PC-9 (cell line): Measurements from ENCODE around the gene MAGEF1. TPM values are rescaled to one million over a fixed set of nuclear protein-coding genes. Genes with fewer than 3 reads are reported as not detected.

ENCODE experiments used
- BruUV-seq: library from RNA; stranded (reverse); fragments of 400-500 nt; replicated peaks from 2 replicates; lab custom pipeline; 2021; lab: Mats Ljungman, UMichigan
- CTCF ChIA-PET: fragments of 300-600 bp; sonication (Branson Sonifier 250); formaldehyde crosslinking; loops from one replicate; lab custom pipeline; 2022; ENCODE audit warnings: antibody characterized with exemption; lab: Charles Lee
- POLR2A ChIA-PET: fragments of 300-600 bp; sonication (Branson Sonifier 250); formaldehyde crosslinking; loops from one replicate; lab custom pipeline; 2022; ENCODE audit warnings: antibody characterized with exemption; ENCODE audit not compliant: unreplicated experiment; lab: Charles Lee
- DNase-seq, 2 experiments: peaks; one replicate each; pipeline versions ENCODE4 v3.0.0 to v3.0.0-alpha.2; 2015 to 2022; ENCODE audit warnings: mixed read lengths in 1 of 2
- H2AFZ ChIP-seq: fragments of 200-600 bp; sonication (generic); 2 replicates; pipeline ENCODE4 v1.8.1; 2017; ENCODE audit warnings: antibody characterized with exemption
- H3F3A ChIP-seq: fragments of 200-600 bp; sonication (generic); 2 replicates; pipeline ENCODE4 v1.8.1; 2017; ENCODE audit warnings: antibody characterized with exemption, mild to moderate bottlenecking, low read depth; ENCODE audit not compliant: insufficient read depth
- H3K27ac ChIP-seq: fragments of 200-600 bp; sonication (generic); 2 replicates; pipeline ENCODE4 v1.6.1; 2016; ENCODE audit warnings: mixed run types
- H3K27me3 ChIP-seq: fragments of 200-600 bp; sonication (generic); 2 replicates; pipeline ENCODE4 v1.6.1; 2016; ENCODE audit warnings: low read depth, mixed run types; ENCODE audit not compliant: insufficient read depth
- H3K36me3 ChIP-seq: fragments of 200-600 bp; sonication (generic); 2 replicates; pipeline ENCODE4 v1.6.1; 2016; ENCODE audit warnings: low read depth, mixed run types
- H3K4me1 ChIP-seq: fragments of 200-600 bp; sonication (generic); replicated peaks from 2 replicates; pipeline ENCODE4 v1.6.1; 2016; ENCODE audit warnings: mixed run types; ENCODE audit not compliant: insufficient read depth
- H3K4me2 ChIP-seq: fragments of 200-600 bp; sonication (generic); 2 replicates; pipeline ENCODE4 v1.6.1; 2017; ENCODE audit warnings: mixed run types
- H3K4me3 ChIP-seq: fragments of 200-600 bp; sonication (generic); 2 replicates; pipeline ENCODE4 v1.6.1; 2016; ENCODE audit warnings: mixed run types
- H3K79me2 ChIP-seq: fragments of 200-600 bp; sonication (generic); 2 replicates; pipeline ENCODE4 v1.6.1; 2017; ENCODE audit warnings: low read depth, mixed run types
- H3K9me2 ChIP-seq: fragments of 200-600 bp; sonication (generic); 2 replicates; pipeline ENCODE4 v1.8.1; 2017; ENCODE audit warnings: mild to moderate bottlenecking; ENCODE audit not compliant: insufficient read depth
- H3K9me3 ChIP-seq: fragments of 200-600 bp; sonication (generic); 2 replicates; pipeline ENCODE4 v1.8.1; 2016; ENCODE audit warnings: low read depth; ENCODE audit not compliant: insufficient read depth
- H4K20me1 ChIP-seq: fragments of 200-600 bp; sonication (generic); 2 replicates; pipeline ENCODE4 v1.8.1; 2017; ENCODE audit not compliant: insufficient read depth
- CTCF ChIP-seq: fragments of 200-600 bp; sonication (generic); conservative IDR thresholded peaks from 2 replicates; pipeline ENCODE4 v1.6.1; 2017; ENCODE audit warnings: mixed run types, antibody characterized with exemption, mild to moderate bottlenecking, moderate library complexity
- EZH2 ChIP-seq: fragments of 200-600 bp; sonication (generic); IDR thresholded peaks from 2 replicates; pipeline ENCODE4 v1.8.0; 2017; ENCODE audit warnings: antibody characterized with exemption, low read depth
- intact Hi-C: fragments of 100-400 bp; cut with micrococcal nuclease; formaldehyde crosslinking; loops from one replicate; pipeline ENCODE4 v1.10.0; 2022; ENCODE audit not compliant: unreplicated experiment
- total RNA-seq: library from RNA; stranded (reverse); gene quantifications from 2 replicates; pipeline ENCODE4 v1.2.3, GENCODE V29; 2021

Gene MAGEF1
- total RNA-seq, 1 experiment from 2014 or later, result 97.2 TPM

- H3K4me1 ChIP-seq, result peaks cover 7% of the 10 kb centered on the region
- intact Hi-C loops, result no loop called here
- H3K79me2 ChIP-seq, result no peaks in the 10 kb centered on the region
- no peaks in the 10 kb centered on the region for H4K20me1 ChIP-seq
- ChIA-PET CTCF (interaction anchor here (0.6 to 1.4 kb wide), 2 partner anchors 92 to 188 kb away, joined by 4 to 10 read pairs; partner anchors contain the start of gene EPHB3), POLR2A (no interaction called here)
- no peak overlapping the region for H3K4me2 ChIP-seq
- H3K4me3 ChIP-seq, result no peak overlapping the region
- H3K27ac ChIP-seq, result no peak overlapping the region
- H3K9me2 ChIP-seq, result no peaks in the 10 kb centered on the region
- no peak overlapping the region for H2AFZ ChIP-seq
- H3K27me3 ChIP-seq, result no peaks in the 10 kb centered on the region
- no peaks in the 10 kb centered on the region for H3K36me3 ChIP-seq
- TF ChIP-seq CTCF (no peak), EZH2 (no peak)
- BruUV-seq, result no TSS peak
- no peaks in the 10 kb centered on the region for H3F3A ChIP-seq
- no peaks in the 10 kb centered on the region for H3K9me3 ChIP-seq
- DNase-seq, result no peak
Observed at GRCh38 chr3:184749168-184749744, 37.4 kb upstream of the MAGEF1 start.

- no peaks in the 10 kb centered on the region for H3F3A ChIP-seq
- DNase-seq, result peak; percentile 41 to 55
- no peaks in the 10 kb centered on the region for H4K20me1 ChIP-seq
- H3K27ac ChIP-seq, result no peak overlapping the region
- no peaks in the 10 kb centered on the region for H3K9me3 ChIP-seq
- no peak overlapping the region for H3K4me3 ChIP-seq
- no peaks in the 10 kb centered on the region for H3K79me2 ChIP-seq
- ChIA-PET POLR2A (interaction anchor here (0.6 kb wide), 1 partner anchor 60 kb away, joined by 11 read pairs; no protein-coding TSS in a partner anchor), CTCF (interaction anchor here (0.6 to 1.4 kb wide), 3 partner anchors 91 to 199 kb away, joined by 4 to 10 read pairs (median 4); partner anchors contain the start of gene EPHB3)
- no peaks in the 10 kb centered on the region for H3K36me3 ChIP-seq
- peak overlapping the region; percentile 13; the same call in 1 of the 2 replicates for H2AFZ ChIP-seq
- no peaks in the 10 kb centered on the region for H3K9me2 ChIP-seq
- H3K4me1 ChIP-seq, result peaks cover 7% of the 10 kb centered on the region
- TF ChIP-seq EZH2 (no peak), CTCF (peak; percentile 73)
- intact Hi-C loops, result loop anchor here (1.0 kb wide), 3 partner anchors 29 to 187 kb away; partner anchors contain the start of gene EPHB3
- no TSS peak for BruUV-seq
- H3K4me2 ChIP-seq, result peak overlapping the region; percentile 31
- no peaks in the 10 kb centered on the region for H3K27me3 ChIP-seq
Observed at GRCh38 chr3:184748219-184749135, 36.6 kb upstream of the MAGEF1 start.
